Kidney capillary endothelial cell (primary cell): ENCODE results near the gene PTPRN2.

ENCODE experiments used
- DNase-seq: peaks from one replicate; pipeline ENCODE4 v3.0.0-alpha.2; 2018; ENCODE audit warnings: low spot score

Gene PTPRN2

DNA sequence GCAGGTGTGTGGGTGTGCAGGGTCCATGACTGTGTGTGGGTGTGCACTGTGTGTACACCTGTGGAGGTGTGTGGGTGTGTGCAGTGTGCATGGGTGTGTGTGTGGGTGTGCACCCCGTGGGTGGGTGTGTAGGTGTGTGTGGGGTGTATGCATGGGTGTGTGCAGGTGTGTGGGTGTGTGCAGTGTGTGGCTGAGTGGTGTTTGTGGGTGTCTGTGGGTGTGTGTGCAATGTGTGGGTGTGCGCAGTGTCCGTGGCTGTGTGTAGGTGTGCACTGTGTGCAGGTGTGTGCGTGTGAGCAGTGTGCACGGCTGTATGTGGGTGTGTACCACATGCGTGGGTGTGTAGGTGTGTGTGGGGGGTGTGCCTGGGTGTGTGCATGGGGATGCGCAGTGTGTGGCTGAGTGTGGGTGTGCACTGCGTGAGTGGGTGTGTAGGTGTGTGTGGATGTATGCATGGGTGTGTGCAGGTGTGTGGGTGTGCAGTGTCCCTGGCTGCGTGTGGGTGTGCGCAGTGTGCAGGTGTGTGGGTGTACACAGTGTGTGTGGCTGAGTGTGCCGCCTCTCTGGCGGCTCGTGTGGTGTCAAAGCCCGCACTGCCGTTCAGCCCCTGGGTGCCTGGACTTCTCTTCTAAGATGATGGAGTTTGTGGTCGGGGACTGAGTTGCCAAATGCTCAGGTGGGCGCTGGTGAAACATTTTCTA, 1042.5 kb downstream of the PTPRN2 start:
- DNase-seq, result no peak

DNA sequence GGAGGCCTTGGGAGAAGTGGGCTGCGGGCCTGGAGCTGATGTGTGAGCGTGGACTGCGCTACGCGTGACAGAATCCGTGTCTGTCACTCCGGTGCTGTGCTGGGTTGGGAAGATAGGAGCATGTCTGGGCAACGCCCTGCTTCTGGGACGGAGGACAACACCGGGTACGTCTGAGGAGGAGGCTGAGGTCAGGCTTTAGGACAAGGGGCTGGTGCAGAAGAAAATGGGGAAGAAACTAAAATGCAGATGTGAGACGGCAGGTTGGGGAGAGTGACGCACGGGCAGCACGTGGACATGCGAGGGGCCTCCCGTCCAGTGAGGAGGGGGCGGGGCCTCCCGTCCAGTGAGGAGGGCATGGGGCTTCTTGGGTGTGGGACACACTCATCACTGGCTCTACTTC, 1043.4 kb downstream of the PTPRN2 start:
- DNase-seq, result no peak

DNA sequence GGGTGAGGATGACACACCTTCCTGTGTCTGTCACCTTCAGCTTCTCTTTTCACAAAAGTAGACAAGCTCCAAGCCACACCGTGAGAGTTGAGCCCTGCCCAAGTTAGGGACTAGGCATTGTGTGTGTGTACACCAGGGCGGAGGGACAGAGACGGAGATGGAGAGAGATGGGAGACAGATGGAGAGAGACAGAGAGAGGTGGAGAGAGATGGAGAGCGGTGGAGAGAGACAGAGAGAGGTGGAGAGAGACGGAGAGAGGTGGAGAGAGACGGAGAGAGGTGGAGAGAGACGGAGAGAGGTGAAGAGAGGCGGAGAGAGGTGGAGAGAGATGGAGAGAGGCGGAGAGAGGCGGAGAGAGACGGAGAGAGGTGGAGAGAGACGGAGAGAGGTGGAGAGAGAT, 1043.8 kb downstream of the PTPRN2 start:
- no peak for DNase-seq

- DNase-seq, result no peak
Observed at GRCh38 chr7:157543276-157543675, 1044.3 kb downstream of the PTPRN2 start.

DNA sequence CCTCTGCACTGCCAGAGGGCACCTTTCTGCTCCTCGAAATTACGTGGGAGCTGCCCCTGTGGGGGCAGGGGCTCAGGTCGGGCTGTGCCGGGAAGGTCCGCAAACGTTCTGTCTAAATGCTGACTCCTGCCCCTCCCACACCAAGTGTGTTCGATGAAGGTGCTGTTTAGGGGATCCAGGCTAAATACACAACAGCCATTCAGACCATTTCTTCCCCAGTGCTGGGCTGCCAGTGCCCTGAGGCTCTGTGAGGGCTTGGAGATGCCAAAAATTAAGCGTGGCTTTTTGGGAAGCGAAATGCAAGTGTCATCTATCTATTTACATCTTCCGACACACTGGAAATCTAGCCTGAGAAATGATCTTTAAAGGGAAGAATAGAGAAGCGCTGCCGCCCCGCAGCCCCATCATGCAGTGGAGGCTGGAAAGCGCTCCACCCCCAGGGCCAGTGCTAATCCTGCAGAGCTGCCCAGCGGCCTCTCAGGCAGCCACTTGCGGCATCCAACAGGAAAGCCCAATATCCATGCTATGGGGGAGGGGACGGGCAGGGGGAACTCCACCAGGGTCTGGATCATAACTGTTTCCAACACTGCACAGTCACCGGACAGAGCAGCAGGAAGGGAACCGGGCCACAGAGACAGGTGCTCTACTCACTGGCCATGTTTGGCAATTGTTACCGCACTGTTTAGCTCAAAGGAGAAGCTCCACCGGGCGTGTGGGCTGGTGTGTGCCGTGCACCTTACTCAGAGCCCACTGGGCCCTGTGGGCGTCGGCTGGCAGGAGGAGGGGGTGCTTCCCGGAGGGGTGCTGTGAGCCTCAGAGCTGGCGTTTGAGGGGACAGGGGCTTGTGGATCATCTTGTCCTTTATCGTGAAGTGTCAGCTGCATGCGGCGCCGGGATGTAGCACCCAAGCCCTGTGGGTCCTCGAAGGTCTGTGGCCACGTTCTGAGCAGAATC, 1045.3 kb downstream of the PTPRN2 start:
- no peak for DNase-seq

DNA sequence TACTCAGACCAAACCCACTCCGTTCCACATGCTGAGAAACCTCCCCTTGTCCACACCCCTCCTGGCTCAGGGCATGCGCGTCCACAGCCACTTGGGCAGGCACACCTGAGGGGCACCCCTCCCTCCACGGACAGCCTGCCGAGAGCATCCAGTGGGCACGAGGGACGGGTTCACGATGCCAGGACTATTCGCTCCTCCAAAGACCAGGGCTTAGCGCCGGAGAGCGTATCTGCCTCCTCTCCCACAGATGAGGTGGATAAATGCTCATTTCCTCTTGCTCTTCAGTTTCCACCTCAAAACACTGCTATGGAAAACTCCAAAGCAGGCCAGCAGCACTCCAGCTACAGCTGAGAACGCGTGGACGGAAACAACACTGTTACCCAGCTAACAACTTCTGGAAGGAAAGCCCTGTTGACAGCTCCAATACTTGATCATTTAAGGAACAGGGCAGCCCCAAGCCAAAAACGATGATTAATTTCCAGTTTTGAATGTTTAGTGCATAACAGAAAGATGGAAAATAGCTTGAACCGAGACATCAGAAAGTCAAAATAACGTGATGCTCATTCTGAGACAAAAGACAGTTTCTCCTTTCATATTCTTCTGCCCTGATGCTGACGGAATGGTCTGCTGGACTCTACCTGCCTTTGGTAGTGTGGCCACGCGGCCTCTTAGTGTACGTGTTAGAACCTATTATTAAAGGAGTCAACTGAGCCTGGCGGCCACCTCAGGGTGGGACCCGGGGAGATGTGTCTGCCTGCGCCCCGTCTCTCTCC, 1046.1 kb downstream of the PTPRN2 start:
- DNase-seq, result no peak

- DNase-seq, result no peak
Observed at GRCh38 chr7:157540606-157541294, 1046.9 kb downstream of the PTPRN2 start.

GRCh38 chr7:157540020-157540419, 1047.6 kb downstream of the PTPRN2 start:
- DNase-seq, result no peak

GRCh38 chr7:157539521-157539920, 1048.1 kb downstream of the PTPRN2 start:
- no peak for DNase-seq

GRCh38 chr7:157538735-157539134, 1048.9 kb downstream of the PTPRN2 start:
- no peak for DNase-seq

- DNase-seq, result no peak
Observed at GRCh38 chr7:157538321-157538720, 1049.3 kb downstream of the PTPRN2 start.

- no peak for DNase-seq
Observed at GRCh38 chr7:157537056-157537455, 1050.6 kb downstream of the PTPRN2 start.

DNA sequence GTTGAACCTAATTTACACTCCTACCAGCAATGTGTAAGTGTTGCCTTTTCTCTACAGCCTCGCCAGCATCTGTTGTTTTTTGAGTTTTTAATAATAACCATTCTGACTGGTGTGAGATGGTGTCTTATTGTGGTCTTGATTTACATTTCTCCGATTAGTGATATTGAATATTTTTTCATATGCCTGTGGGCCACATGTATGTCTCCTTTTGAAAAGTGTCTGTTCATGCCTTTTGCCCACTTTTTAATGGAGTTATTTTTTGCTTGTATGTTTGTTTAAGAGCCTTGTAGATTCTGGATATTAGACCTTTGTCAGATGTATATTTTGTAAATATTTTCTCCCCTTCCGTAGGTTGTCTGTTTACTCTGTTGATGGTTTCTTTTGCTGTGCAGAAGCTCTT, 1055.6 kb downstream of the PTPRN2 start:
- no peak for DNase-seq

DNA sequence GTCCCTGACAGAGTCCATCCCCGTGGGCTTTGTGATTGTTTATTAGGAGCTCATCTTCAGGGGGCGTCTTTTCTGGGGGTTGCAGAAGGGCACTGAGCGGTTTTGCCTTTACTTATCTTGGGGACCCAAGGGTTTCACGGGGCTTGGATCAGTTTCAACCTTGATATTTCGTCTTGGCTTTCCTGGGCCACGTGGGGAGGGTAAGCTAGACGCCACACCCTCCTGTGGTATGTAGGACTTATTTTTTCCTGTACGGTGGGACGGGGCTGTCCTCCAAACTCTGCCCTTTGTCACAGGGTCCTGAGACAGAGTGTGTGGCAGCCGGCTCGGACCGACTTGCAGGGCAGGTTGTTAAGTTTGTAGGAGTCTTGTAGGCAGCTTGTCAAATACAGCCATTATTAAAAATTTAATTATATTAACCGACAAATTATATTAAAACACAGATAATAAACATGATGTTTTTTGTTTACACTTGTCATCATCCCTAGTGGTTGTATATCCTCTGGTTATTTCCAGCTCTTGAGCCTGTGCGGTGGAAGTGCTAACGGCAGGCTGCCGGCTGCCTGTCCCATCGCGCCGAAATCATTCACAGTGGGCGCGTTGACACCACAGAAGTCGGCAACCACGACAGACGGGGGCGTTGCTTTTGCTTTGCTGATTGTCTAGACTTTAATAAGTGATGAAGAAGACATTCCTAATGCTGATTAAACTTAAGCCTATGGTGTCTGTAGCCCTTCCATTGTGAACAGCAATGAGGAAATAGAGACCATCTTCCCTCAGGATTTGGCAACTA, 1057.7 kb downstream of the PTPRN2 start:
- no peak for DNase-seq

GRCh38 chr7:157528785-157529341, 1058.8 kb downstream of the PTPRN2 start:
- no peak for DNase-seq

GRCh38 chr7:157527686-157528085, 1059.9 kb downstream of the PTPRN2 start:
- no peak for DNase-seq

DNA sequence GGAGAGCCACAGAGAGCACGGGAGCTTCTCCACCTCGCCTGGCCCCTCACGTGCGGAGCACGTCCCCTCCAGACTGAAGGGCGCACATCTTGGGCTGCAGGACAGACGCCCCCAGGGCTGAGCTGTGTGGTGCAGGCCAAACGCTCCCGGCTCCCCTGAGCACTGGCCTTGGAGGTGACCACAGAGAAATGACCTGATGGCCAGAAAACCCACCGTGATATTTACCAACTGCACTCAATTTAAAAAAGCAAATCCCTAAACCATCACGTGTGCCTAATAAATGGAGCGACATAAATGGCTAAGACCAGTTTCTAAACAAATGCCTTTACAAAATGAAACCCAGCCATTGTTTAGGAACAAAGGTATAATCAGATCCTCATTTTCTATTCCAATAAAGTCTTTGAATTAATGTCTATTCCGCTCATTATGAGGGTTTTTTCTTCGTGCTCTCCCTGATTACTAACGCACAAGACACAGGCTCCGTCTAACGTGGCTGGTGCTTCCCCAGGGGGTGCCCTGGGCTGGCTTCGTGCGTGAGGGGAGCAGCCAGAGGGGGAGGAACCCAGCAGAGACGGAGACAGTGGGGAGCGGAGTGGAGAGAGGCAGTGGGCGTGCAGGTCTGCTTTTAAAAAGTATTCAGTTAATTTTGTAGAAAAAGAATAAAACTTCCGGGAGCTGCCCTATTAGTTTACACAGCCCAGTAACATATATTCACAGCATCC, 1060.5 kb downstream of the PTPRN2 start:
- DNase-seq, result no peak

- no peak for DNase-seq
Observed at GRCh38 chr7:157526005-157526912, 1061.4 kb downstream of the PTPRN2 start.

DNA sequence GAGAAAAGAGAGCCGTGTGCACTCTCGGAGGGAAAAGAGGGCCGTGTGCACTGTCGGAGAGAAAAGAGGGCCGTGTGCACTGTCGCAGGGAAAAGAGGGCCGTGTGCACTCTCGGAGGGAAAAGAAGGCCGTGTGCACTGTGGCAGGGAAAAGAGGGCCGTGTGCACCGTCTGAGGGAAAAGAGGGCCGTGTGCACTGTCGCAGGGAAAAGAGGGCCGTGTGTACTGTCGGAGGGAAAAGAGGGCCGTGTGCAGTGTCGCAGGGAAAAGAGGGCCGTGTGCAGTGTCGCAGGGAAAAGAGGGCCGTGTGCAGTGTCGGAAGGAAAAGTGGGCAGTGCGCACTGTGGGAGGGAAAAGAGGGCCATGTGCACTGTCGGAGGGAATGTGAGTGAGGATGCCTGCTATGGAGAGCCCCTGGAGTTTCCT, 1062.1 kb downstream of the PTPRN2 start:
- no peak for DNase-seq
